Measurements from ENCODE around the gene MAML2.
A peak's percentile ranks its signal among the peaks of the same experiment; 100 is the strongest.

The MAML2 gene

DNA sequence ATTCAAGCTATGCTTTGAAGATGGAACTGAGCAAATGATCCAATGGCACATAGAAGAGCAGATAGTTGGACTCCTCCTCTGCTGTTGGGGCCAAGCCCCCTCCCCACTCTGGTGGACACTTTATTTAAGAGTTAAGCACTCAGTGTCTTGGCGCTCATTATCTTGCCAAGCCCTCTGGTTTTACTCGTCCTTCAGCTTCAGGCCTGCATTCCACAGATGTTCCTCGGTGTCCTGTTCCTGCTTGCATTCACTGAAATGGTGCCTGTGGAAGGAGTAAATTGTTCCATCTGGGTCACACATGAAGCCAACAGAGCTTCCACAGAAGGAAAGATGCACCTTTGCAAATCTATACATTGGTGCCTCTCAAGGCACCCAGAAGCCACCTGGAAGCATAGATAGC, 26.1 kb downstream of the MAML2 start:
- DNase-seq: no peak

DNA sequence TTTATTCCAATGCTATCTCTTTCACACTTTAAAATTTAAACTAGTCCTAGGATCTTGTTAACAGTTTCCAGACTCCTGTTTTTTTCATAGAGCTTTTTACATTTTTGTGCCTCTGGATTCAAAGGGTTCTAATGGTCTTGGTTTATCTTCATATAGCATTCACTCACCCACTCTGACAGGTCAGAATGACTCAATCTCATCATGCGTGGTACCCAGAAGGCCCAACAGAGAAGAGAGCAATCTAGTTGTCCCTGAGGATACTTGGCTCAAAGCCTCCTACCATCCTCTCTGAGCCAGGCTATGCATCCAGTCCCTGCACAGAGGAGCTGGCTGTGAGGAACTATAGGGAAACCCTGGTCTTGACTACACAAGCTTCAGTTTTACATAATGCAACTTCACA, 27.5 kb downstream of the MAML2 start:
- DNase-seq: no peak

DNA sequence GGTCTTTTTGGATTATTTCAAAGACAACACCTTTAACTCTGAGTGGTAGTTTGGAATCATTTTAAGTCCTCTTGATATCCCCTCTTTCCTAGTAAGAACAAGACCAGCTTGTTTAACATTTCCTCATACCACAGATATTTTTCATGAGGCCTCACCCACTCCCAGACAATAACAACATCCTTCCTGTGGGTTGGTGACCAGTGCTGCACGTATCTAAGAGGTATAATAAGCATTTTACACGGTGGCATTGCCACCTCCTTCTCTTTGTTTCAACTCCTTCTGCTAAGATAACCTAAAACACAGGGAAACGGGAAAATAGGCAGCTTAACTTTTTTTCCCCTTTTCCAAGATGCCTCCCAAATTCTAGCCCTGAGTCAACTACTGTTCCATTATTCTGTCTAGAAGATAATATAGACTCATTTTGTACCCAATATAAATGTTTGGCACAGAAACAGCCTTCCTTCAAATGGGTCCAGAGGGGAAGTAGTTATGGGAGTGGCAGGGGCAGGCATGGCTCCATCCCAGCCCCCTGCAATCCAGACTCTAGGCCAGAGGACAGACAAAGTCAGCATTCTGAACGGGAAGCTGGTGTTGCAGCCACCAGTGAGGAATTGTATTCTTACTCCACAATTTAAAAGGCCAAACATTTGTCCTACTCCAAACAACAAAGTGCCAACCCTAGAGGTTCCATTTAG, 28.5 kb downstream of the MAML2 start:
- peak; percentile 68 for DNase-seq

DNA sequence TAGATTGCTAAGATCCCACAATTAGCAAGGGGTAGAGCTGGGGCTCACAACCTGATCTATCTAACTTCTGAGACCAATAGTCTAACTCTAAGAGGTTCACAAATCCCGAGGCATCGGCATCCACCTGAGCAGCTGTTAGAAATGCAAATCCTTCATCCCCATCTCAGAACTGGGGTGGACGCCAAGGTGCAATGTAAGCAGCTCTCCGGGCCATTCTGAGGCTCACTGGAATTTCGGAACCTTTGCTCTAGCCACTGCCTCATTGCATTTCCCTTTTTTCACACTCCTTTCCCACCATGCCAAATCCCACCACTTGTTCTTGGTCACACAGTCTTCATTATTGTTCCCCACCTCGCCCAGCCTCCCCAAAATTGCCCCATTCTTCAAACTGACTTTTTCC, 29.8 kb downstream of the MAML2 start:
- DNase-seq: no peak

DNA sequence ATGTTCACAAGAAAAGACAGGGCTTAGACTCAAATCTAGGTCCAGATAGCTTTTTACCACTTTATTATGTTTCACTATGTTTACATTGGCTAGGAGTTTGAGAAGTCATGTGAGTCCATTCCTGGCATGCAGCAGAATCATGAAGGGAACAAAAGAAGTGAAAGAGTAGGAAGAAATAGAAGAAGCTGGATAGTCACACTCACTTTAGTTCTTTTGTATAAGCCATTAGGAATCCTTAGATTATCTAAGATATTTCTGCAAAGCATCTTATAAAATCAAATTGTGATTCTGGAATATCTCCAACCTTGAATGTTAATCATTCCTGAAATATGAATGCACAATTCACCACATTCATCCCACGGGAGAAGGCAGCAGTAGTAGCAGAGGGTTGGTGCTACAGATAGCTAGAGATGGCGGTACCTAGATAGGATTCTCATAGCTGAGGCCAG, 31.9 kb downstream of the MAML2 start:
- DNase-seq: peak; percentile 92

DNA sequence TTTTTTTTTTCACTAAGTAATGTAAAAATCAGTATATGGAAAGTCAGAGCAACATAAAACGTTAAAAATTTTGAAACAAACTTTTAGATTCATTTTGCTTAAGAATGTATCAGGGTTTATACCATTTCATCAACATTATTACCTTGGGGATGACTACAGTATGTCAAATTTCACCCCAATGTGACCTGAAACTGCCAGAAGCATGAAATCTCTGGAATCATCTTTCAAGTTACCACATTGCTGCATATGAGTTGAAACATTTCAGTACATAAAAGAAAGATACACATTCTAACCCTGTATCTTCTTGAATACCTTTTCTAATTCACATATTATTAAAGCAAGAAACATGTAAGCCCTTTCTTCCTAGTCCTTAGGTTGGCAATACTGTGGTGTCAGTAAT, 32.8 kb downstream of the MAML2 start:
- no peak for DNase-seq

DNA sequence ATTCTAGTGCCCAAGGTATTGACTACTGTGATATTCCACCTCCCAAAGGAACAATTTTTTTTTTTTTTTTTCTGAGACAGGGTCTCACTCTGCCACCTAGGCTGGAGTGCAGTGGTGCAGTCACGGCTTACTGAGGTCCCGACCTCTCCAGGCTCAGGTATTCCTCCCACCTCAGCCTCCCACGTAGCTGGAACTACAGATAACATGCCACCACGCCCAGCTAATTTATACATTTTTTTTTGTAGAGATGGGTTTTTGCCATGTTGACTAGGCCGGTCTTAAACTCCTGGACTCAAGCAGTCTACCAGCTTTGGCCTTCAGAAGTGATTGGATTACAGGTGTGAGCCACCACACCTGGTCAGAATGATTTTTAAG, 33.4 kb downstream of the MAML2 start:
- no peak for DNase-seq

DNA sequence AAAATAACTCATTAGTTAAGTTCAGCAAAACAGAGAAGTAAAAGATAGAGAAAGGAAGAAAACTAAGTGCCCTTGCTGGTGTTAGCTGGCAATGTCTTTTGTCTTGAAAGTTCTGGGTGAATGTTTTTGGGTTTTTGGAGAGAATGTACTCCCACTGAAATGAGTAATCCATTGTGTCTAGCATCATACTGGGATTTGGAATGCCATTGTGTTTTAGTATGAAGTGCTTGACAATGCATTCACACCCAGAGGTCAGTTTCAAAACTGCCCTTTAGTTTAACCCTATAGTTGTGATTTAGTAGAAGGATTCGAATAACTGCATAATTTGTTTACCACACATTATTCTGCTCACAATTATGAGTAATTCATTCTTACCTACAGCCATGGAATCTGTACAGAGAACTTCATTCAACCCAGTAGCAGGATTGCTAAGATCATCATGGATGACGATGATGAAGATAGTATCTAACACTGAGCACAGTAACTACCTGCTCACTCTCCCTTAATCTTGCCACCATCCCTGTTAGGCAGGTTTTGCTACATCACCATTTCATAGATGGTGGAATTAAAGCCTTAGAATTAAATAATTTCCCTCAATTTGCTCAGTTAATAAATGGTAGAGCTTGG, 33.9 kb downstream of the MAML2 start:
- DNase-seq: peak; percentile 42

DNA sequence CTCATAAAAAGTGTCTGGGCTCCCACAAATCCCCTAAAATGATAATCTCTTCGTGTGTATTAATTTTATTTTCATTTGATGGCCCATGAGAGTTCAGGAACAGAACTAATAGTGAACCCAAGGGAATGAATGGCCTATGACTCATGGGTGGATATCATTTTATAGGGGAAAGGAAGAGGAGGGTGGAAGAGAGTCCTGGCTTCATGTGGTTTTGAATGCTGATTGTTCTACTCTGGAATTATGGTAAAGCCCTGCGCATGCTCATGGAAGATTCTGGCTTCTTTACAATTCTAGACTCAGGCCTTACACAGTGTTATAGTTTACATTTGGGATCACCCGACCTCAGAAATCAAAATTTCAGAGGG, 35.2 kb downstream of the MAML2 start:
- DNase-seq: peak; percentile 95

DNA sequence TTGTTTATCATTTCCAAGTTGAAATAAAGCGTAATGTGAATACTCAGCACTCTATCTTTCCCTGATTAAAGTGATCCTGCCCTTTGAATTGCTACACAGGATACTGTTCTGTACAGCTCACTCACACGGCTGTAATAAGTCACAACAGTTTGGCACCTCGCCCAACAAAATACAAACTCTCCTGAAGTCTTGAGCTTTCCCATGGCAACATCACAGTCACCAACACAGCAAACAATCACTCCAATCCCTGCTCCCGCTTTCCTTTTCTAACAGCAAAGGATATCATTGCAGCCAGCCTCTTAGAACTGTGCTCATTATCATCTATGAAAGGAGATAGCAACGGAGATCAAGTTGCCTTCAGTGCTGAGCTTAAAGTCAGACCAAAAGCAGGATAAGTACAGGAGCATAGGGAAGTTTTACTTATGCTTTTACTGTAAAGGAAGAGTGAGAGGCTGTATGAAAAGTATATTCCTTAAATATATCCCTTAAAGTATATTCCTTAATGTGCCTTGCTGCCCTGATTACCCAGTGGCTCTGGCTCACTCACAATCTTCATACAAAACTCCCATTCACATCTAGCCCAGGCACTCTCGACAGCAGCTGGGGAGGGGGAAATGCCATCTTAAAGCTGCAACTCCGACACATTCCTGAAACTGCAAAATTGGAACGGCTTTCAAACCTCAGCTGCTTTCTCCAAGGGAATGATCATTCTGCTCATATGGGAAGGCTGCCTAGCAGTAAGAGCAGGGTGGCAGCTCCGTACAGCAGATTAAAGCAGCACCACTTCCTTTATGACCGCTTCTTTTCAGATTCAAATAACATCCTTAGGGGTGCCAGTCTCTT, 35.8 kb downstream of the MAML2 start:
- DNase-seq: peak; percentile 98

DNA sequence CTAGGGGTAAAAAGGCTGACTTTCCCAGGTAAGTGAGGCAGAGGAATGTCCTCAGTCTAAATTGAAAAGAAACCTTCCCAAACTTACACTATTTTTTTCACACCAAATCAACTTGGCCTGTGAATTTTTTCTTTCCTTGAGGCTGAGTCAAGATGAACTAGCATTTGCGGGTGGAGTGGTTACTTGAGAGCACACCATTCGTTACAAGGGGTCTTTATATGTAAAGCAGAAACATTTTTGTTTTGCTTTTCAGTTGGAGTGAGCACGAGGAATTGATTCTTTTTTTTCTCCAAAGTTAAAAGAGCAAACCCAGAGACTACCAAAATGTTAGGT, 36.4 kb downstream of the MAML2 start:
- DNase-seq: peak; percentile 31

DNA sequence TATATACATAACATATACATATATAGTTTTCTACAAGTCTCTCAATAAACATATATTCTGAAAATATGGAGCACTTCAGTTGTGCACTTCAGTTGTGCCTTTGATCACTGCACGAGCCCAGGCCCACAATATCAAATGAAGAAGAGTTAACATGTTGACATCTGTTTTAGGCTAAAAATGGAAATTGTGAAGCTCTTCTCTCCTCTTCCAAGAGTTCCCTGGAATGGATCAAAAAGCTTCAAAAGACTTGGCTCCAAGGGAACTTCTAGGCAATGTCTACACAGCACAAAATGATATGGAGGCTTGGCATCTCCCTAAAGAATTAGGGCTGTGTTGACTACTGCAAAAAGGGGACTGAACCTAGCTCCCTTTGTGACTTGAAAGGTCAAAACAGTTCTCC, 36.9 kb downstream of the MAML2 start:
- DNase-seq: no peak

DNA sequence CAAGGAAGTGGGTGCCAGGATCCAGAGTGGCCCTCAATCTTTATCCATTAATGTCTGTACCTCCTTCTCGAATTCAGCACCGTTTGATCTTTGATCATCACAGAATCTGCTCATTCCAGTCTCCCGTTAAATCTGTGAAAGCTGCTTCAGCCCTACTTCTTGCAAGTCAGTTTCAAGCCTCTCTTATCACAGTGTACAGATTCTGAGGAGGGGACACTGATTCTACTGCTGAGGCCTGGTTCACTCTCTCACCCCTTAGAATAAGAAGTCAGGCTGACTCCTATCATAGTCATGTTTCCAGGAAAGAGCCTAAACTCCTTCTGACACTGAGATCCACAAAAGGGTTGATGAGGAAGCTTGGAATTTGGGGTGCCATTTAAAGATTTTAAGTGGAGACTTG, 39.0 kb downstream of the MAML2 start:
- DNase-seq: no peak

DNA sequence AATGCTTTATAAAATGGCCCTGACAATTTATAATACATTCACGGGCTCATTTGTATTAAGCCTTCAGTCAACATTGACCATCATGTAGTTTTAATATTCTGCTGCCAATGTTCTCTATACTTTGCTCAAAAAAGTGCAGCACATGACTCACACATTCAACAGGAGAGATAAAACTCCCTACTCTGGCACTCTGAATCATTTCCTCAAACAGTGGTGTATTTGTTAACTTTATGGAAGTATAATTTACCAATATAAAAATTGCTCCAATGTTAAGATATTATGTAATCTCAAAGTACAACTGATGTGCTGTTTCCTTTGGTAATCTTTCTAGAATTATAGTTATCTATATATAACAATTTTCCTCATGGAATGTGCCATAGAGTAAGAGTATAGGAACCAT, 39.9 kb downstream of the MAML2 start:
- peak; percentile 71 for DNase-seq

DNA sequence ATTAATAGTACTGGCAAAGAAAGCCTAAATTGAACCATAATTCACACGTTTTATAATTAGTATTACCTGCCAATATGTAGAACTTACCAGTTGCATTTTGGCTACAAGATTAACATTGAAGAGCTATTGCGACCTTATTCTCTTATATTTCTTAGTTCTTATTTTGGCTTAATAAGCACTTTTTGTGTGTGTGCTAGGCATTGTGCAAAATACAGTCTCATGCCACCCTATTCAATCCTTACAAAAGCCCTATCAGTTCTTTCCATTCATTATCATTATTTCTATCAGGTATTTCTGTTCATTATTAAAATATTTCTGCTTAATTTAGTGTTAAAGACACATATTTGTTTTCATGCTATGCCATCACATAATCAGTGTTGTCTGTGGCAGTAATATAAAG, 41.2 kb downstream of the MAML2 start:
- no peak for DNase-seq

DNA sequence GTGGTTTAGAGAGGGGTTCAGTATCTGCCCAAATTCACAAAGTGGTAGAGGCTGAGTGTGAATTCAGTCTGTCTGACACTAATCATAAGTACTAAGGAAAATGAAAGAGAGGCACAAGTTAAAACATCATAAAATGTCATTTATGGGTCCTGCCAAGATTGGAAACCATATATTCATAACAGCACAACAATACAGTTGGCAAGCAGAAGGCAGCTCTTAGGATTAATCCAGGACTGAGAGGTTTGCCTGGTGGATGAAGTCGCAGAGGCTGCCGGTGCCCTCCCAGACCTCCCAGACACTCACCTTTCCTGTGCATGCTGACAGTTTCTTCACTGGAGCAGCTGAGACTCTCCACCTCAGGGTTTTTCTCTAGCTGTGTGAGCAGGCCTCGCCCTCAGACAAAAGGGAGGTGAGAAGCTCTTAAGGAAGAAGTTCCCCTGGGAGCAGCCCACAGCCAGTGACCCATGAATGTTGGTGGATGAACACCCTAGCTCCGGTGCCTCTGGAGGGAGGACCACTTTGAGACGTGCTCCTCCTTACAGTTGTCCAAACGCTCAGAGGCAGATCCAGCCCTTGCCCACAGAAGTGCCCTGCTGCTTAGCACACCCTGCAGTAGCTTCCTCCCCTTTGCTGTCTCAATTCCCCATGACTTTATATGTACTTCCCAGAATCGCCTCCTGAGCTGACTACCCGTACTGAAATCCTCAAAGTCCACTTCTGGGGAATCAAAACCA, 43.7 kb downstream of the MAML2 start:
- no peak for DNase-seq

DNA sequence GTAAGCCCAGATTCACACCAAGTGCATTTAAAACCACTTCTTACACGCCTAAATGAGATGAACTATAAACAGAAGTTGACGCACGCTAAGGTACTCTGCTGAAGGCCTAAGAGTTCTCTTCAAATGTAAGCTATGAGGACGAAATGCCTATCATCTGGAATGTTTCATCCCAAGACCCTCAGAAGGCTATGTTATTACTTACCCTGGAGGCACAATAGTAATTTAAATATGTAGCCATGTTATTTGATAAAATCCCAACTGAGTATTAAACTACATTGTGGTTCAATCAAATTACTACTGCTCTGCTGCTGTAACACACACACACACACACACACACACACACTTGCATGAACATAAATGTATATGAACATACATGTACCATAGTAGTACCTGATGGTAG, 47.6 kb downstream of the MAML2 start:
- no peak for DNase-seq

DNA sequence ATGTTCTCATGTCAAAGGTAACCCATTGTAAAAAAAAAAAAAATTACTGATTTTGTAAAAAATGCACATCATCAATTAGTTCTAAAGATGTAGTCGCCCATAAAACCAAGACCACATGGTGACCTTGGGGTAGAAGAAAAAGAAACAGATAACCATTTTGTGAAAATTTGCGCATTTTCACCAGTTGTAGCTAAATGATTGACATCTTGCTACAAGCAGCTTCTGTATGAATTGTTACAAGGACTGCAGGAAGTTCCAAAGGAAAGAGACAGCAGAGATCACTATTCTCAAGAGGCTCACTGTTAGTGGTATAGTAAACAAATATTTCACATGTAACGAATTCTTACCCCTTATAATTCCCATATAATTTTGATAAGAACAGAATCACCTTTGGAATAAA, 48.7 kb downstream of the MAML2 start:
- no peak for DNase-seq

DNA sequence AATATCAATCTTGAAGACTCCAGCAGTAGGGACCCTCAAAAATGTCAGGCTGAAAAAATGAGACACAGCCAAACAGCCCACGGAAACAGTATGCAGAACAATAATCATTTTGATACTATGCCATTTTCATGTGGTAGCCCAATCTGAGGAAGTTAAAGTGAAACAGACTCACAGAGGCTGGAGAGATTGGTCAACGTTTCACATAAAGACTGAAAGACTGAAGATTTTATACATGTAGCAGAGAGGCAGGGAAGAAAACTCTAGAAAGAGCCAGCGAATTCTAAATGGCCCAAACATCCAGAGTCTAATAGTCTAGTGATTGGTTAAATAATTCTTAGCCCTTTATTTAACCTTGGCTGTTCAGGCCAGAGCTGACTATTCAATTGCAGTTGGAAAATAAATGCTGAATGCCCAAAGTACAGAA, 49.4 kb downstream of the MAML2 start:
- DNase-seq: peak; percentile 37

DNA sequence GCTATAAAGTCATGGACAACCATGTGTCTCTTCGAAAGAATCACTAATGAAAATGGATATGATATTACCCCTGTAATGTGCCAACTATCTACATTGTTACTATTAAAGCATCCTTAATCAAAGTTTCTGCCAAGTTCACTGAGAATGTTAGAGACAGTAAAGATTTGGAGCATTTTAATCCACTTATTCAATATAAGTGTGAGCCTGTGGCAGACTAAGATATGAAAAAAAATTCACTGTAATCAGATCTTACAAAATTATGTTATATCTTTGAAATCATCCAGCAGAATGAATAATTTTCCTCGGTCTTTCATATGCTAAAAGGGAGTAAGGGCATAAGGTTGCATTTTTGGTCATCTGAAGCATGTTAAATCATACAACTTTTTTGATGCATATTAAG, 49.9 kb downstream of the MAML2 start:
- DNase-seq: no peak

DNA sequence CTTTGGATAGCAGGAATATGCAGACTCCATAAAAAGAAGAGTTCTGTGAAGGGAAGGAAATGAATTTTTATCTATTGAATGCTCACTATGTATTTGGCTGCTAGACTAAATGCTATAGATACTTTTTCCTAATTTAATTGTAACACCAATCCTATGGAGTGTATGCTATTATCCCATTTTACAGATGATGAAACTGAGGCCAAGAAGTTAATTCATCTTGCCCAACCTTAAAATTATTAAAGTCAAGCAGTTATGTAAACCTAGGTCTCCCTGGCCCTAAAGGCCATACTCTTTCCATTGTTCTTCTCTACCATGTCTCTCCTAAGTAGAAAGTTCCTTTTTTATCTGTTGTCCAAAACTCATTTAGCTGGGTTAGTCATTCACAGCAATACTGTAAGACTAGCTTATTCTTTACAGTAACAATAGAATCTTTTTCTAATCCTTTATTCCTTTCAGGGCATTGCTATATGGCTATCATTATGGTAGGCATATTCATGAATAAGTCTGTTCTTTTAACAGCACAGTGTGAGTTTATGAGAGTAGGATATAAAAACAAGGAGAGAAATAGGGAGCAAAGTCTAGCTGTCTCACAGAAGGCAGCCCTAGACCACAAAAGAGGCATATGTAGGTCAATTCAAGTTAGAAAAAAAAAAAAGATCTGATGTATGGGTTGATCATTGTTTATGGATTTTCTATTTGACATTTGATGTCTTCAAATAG, 50.5 kb downstream of the MAML2 start:
- no peak for DNase-seq

DNA sequence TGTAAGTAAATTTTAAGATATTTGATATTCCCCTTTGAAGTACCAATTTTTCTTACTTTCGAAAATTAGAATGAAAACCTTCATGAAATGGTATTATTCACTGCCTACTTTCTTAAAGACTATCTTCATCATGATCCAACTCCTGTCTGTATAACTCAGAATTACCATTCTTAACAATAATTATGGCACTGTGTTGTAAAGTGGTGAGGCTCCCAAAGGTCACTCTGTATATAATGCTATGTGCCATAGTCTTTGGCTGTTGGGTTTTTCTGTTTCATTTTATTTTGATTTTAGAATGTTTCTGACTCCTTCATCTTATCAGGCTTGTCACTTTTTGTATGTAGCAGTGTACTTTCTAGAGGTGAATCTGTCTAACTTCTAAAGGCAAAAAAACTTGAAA, 52.4 kb downstream of the MAML2 start:
- no peak for DNase-seq

DNA sequence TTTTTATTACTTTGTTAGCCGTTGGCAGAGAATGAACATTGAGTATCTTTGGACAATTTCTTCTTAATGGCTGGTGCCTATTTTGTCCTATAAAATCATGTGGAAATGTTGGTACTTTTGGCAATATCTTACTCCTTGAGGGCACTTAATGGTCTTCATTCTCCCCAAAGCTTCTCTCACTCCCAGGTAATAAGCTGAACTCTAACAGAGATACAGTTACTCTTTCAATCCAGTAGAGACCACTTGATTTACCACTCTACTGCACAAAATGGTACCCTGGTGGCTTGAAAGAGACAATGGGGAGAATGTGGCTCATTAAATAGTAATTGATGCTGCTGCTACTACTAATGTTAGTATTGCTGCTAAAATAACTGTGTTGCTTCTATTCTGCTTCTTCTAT, 53.0 kb downstream of the MAML2 start:
- DNase-seq: no peak
